HL-60 (cell line): ENCODE results near the gene DPCD.

Experiments used
- DNase-seq, 2 experiments: peaks; one replicate each; pipeline ENCODE4 v3.0.0-alpha.2; 2010 to 2020; ENCODE audit warnings: low read depth in 1 of 2, low spot score in 1 of 2
- H3K27ac ChIP-seq: fragments of 250-450 bp; sonication (Bioruptor Pico); replicated peaks from 2 replicates; pipeline ENCODE4 v1.5.1; 2020; ENCODE audit warnings: mild to moderate bottlenecking, moderate library complexity
- H3K27me3 ChIP-seq: fragments of 250-450 bp; sonication (Bioruptor Pico); 2 replicates; pipeline ENCODE4 v1.5.1; 2021; ENCODE audit warnings: mild to moderate bottlenecking, moderate library complexity; ENCODE audit not compliant: insufficient read depth, poor library complexity, severe bottlenecking
- H3K4me3 ChIP-seq: replicated peaks from 2 replicates; pipeline ENCODE4 v1.5.1; 2011; ENCODE audit warnings: mild to moderate bottlenecking, control low read depth, low read length; ENCODE audit not compliant: insufficient read depth
- GABPA ChIP-seq: IDR thresholded peaks from 2 replicates; pipeline ENCODE4 v1.6.1; 2012; ENCODE audit warnings: low read depth
- POLR2AphosphoS5 ChIP-seq: IDR thresholded peaks from 2 replicates; pipeline ENCODE4 v1.6.1; 2012; ENCODE audit warnings: low read depth
- SPI1 ChIP-seq: IDR thresholded peaks from 2 replicates; pipeline ENCODE4 v1.6.1; 2012; ENCODE audit warnings: low read depth, mild to moderate bottlenecking, borderline replicate concordance
- TF ChIP-seq, protein P1 (sequence below): IDR thresholded peaks from one replicate; pipeline ENCODE4 v1.5.1; 2011; ENCODE audit warnings: low read length, control low read depth, inconsistent platforms; ENCODE audit not compliant: insufficient read depth
- TF ChIP-seq, protein P2 (sequence below): IDR thresholded peaks from 2 replicates; pipeline ENCODE4 v1.6.1; 2012; ENCODE audit warnings: low read depth; ENCODE audit not compliant: insufficient replicate concordance

DPCD gene

DNA sequence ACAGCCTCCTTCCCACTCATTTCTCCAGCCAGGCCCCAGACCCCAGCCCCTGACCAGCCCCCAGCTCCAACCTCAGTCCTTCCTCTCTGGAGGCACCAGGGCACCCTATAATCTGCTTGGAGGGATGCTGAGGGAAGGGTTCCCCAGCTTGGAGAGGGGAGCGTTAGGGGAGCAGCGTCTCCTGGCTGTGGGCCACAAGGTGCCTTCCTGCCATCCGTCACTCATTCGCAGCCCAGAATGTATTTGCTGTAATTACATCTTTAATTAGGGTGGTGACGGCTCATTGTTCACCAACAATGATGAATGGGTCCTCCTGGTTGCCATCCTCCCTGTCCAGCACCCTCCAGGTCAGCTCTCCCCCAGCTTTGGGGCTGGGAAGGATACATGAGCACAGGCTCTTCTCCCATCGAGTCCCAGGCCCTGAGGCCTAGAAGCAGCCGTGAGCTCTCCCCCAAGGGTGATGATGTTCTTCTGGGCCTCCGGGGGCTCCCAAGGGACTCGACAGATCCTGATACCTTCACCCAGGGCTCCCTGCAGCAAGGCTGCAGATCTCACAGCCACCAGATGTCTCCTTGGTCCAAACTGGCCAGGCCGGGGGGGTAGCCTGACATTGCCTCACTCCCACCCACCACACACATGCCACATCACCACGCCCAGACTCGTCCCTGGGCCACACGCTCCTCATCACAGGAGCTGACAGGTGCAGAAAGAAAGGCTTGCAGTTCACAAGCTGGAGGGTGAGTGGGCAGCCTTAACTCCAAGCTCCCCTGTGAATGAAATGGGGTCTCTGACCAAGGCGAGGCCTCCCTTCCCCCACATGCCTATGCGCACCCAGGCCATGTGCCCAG is 26.8 kb upstream of the DPCD start:
- DNase-seq: no peak
- Histone ChIP-seq H3K27ac (no peak overlapping the region), H3K27me3 (peaks cover 9% of the 10 kb centered on the region), H3K4me3 (no peak overlapping the region)
- TF ChIP-seq, protein P1, sequence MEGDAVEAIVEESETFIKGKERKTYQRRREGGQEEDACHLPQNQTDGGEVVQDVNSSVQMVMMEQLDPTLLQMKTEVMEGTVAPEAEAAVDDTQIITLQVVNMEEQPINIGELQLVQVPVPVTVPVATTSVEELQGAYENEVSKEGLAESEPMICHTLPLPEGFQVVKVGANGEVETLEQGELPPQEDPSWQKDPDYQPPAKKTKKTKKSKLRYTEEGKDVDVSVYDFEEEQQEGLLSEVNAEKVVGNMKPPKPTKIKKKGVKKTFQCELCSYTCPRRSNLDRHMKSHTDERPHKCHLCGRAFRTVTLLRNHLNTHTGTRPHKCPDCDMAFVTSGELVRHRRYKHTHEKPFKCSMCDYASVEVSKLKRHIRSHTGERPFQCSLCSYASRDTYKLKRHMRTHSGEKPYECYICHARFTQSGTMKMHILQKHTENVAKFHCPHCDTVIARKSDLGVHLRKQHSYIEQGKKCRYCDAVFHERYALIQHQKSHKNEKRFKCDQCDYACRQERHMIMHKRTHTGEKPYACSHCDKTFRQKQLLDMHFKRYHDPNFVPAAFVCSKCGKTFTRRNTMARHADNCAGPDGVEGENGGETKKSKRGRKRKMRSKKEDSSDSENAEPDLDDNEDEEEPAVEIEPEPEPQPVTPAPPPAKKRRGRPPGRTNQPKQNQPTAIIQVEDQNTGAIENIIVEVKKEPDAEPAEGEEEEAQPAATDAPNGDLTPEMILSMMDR: no peak
- TF ChIP-seq GABPA (no peak), SPI1 (no peak), POLR2AphosphoS5 (no peak)
- TF ChIP-seq, protein P2, sequence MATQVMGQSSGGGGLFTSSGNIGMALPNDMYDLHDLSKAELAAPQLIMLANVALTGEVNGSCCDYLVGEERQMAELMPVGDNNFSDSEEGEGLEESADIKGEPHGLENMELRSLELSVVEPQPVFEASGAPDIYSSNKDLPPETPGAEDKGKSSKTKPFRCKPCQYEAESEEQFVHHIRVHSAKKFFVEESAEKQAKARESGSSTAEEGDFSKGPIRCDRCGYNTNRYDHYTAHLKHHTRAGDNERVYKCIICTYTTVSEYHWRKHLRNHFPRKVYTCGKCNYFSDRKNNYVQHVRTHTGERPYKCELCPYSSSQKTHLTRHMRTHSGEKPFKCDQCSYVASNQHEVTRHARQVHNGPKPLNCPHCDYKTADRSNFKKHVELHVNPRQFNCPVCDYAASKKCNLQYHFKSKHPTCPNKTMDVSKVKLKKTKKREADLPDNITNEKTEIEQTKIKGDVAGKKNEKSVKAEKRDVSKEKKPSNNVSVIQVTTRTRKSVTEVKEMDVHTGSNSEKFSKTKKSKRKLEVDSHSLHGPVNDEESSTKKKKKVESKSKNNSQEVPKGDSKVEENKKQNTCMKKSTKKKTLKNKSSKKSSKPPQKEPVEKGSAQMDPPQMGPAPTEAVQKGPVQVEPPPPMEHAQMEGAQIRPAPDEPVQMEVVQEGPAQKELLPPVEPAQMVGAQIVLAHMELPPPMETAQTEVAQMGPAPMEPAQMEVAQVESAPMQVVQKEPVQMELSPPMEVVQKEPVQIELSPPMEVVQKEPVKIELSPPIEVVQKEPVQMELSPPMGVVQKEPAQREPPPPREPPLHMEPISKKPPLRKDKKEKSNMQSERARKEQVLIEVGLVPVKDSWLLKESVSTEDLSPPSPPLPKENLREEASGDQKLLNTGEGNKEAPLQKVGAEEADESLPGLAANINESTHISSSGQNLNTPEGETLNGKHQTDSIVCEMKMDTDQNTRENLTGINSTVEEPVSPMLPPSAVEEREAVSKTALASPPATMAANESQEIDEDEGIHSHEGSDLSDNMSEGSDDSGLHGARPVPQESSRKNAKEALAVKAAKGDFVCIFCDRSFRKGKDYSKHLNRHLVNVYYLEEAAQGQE: no peak

DNA sequence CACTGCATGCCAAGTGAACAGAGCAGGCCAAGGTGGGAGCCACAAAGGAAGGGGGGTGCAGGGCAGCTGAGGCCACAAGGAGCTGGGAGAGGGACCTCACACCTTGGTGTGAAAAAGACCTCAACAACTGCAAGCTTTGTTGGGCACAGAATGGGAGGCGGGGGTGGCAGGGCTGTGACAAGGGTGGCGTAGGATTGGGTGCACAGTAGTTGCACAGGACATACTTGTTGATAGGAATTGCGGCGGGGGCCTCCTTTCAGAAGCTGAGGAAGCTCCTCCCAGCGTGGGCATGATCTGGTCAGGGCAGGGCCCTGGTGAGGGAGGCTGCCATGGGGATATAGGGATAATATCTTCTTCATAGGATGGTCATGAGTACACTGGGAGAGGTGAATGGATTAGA is 25.9 kb upstream of the DPCD start:
- H3K4me3 ChIP-seq: no peak overlapping the region
- peaks cover 15% of the 10 kb centered on the region for H3K27me3 ChIP-seq
- no peak overlapping the region for H3K27ac ChIP-seq
- TF ChIP-seq POLR2AphosphoS5 (no peak), GABPA (no peak), SPI1 (no peak)
- TF ChIP-seq, protein P2: no peak
- TF ChIP-seq, protein P1: no peak
- no peak for DNase-seq

DNA sequence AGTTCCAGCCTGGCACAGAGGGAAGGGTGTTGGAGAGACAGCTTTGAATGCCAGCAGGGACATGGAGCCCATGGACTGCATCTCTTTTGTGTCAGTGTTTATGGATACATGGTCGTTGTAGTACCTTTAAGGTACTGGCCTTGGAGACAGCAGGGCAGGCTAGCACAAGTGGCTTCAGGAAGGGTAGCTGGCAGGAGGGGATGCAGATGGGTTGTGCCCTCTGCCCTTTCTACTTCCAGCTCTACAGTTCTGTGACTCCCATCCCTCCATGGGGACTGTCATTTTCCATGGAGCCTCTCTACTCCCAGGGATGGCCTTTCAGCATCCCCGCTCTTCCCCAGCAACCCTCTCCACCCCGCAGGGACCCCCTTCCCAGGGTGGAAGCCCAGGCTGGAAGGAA is 25.1 kb upstream of the DPCD start:
- no peak for DNase-seq
- no peak for TF ChIP-seq GABPA
- TF ChIP-seq POLR2AphosphoS5: no peak
- TF ChIP-seq, protein P1: no peak
- TF ChIP-seq, protein P2: no peak
- TF ChIP-seq SPI1: no peak
- Histone ChIP-seq H3K27ac (no peak overlapping the region), H3K4me3 (no peak overlapping the region), H3K27me3 (peaks cover 18% of the 10 kb centered on the region)
